Ovary (tissue), 3 donors: Measurements from ENCODE around the gene IKBIP.

Experiments used
- POLR2A ChIP-seq: fragments of 450-650 bp; IDR thresholded peaks from one replicate; pipeline ENCODE4 v1.6.1; 2017; ENCODE audit warnings: antibody characterized with exemption, mild to moderate bottlenecking, moderate library complexity
- TF ChIP-seq, protein P1 (sequence below), 3 donors: fragments of 450-650 bp in 2 of 3; fragments of 200-600 bp in 1 of 3; IDR thresholded peaks; one replicate each; pipeline versions ENCODE4 v1.5.1 to v1.8.0; 2016 to 2022; ENCODE audit warnings: antibody characterized with exemption in 3 of 3, mild to moderate bottlenecking in 1 of 3
- donor health status: DM: no; HTN: no; CAD: no.

DNA sequence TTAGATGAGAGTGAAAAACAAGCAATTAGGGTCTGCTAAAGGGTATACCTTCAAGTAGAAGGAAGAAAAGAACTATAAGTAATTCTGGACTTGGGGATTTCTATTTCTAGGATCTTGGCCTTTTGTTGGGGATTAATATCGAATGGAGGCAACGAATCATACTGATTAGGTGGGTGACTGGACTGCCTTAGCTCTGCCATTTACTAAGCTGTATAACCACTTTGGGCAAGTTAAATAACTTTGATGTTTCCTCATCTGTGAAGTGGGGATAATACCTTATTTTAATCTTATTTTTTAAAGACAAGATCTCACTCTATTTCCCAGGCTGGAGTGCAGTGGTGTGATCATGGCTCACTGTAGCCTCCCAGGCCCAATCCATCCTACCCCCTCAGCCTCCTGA is 6.6 kb downstream of the IKBIP start:
- TF ChIP-seq, protein P1, sequence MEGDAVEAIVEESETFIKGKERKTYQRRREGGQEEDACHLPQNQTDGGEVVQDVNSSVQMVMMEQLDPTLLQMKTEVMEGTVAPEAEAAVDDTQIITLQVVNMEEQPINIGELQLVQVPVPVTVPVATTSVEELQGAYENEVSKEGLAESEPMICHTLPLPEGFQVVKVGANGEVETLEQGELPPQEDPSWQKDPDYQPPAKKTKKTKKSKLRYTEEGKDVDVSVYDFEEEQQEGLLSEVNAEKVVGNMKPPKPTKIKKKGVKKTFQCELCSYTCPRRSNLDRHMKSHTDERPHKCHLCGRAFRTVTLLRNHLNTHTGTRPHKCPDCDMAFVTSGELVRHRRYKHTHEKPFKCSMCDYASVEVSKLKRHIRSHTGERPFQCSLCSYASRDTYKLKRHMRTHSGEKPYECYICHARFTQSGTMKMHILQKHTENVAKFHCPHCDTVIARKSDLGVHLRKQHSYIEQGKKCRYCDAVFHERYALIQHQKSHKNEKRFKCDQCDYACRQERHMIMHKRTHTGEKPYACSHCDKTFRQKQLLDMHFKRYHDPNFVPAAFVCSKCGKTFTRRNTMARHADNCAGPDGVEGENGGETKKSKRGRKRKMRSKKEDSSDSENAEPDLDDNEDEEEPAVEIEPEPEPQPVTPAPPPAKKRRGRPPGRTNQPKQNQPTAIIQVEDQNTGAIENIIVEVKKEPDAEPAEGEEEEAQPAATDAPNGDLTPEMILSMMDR (IDR thresholded peaks at IDR 0.05): no peak
- TF ChIP-seq POLR2A: no peak
